Neural progenitor cell (in vitro differentiated cells): ENCODE measurements around the gene NRG2.

Source experiments
- EZH2 ChIP-seq: fragments of 200-600 bp; sonication (generic); IDR thresholded peaks from 2 replicates; pipeline ENCODE4 v1.6.1; 2017; ENCODE audit warnings: antibody characterized with exemption, mild to moderate bottlenecking, moderate library complexity
- TF ChIP-seq, protein P1 (sequence below): fragments of 200-600 bp; sonication (generic); IDR thresholded peaks from 2 replicates; pipeline ENCODE4 v1.5.1; 2017; ENCODE audit warnings: antibody characterized with exemption, mild to moderate bottlenecking

DNA sequence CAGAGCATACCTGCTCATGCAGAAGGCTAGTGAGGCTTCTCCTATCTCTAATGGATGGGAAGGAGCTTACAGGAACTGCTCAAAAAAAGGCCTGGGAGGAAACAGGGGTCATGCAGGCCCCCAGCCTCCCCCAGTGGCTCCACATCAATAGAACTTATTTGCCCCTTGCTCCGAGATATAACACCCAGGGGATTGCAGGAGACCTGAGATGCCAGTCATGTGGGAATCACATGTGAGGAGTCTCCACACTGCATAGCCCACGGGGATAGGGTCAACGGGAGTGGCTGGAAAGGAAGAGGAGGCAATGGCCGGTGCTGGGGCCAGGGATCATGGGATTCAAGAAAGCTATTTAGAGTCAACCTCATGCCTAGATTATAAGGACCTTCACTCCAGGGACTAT is 76.2 kb downstream of the NRG2 start:
- TF ChIP-seq, protein P1, sequence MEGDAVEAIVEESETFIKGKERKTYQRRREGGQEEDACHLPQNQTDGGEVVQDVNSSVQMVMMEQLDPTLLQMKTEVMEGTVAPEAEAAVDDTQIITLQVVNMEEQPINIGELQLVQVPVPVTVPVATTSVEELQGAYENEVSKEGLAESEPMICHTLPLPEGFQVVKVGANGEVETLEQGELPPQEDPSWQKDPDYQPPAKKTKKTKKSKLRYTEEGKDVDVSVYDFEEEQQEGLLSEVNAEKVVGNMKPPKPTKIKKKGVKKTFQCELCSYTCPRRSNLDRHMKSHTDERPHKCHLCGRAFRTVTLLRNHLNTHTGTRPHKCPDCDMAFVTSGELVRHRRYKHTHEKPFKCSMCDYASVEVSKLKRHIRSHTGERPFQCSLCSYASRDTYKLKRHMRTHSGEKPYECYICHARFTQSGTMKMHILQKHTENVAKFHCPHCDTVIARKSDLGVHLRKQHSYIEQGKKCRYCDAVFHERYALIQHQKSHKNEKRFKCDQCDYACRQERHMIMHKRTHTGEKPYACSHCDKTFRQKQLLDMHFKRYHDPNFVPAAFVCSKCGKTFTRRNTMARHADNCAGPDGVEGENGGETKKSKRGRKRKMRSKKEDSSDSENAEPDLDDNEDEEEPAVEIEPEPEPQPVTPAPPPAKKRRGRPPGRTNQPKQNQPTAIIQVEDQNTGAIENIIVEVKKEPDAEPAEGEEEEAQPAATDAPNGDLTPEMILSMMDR = no peak
- TF ChIP-seq EZH2 = no peak
